ENCODE measurements around the gene OR2AT4.

- TF ChIP-seq CTCF (IDR thresholded peaks at IDR 0.05; ENCODE audit: insufficient read depth, low read length), result peak; percentile 70
- TF ChIP-seq, protein P1, sequence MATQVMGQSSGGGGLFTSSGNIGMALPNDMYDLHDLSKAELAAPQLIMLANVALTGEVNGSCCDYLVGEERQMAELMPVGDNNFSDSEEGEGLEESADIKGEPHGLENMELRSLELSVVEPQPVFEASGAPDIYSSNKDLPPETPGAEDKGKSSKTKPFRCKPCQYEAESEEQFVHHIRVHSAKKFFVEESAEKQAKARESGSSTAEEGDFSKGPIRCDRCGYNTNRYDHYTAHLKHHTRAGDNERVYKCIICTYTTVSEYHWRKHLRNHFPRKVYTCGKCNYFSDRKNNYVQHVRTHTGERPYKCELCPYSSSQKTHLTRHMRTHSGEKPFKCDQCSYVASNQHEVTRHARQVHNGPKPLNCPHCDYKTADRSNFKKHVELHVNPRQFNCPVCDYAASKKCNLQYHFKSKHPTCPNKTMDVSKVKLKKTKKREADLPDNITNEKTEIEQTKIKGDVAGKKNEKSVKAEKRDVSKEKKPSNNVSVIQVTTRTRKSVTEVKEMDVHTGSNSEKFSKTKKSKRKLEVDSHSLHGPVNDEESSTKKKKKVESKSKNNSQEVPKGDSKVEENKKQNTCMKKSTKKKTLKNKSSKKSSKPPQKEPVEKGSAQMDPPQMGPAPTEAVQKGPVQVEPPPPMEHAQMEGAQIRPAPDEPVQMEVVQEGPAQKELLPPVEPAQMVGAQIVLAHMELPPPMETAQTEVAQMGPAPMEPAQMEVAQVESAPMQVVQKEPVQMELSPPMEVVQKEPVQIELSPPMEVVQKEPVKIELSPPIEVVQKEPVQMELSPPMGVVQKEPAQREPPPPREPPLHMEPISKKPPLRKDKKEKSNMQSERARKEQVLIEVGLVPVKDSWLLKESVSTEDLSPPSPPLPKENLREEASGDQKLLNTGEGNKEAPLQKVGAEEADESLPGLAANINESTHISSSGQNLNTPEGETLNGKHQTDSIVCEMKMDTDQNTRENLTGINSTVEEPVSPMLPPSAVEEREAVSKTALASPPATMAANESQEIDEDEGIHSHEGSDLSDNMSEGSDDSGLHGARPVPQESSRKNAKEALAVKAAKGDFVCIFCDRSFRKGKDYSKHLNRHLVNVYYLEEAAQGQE (IDR thresholded peaks at IDR 0.05; ENCODE audit: insufficient replicate concordance, low read depth), result no peak
- TF ChIP-seq POLR2AphosphoS5 (IDR thresholded peaks at IDR 0.05; ENCODE audit: low read depth), result no peak
Observed at GRCh38 chr11:75140269-75141138, 43.8 kb upstream of the OR2AT4 start.

Measured in HL-60 (cell line).